Neural progenitor cell (in vitro differentiated cells): ENCODE results near the gene SCAMP4. TPM values are rescaled to one million over a fixed set of nuclear protein-coding genes. Genes with fewer than 3 reads are reported as not detected.

Source experiments
- DNase-seq: peaks from one replicate; pipeline ENCODE4 v3.0.0-alpha.2; 2016; ENCODE audit warnings: low spot score
- H2AFZ ChIP-seq: fragments of 200-600 bp; sonication (generic); replicated peaks from 2 replicates; pipeline ENCODE4 v1.6.1; 2016; ENCODE audit warnings: antibody characterized with exemption
- H3F3A ChIP-seq: fragments of 200-600 bp; sonication (generic); 2 replicates; pipeline ENCODE4 v1.6.1; 2016; ENCODE audit warnings: antibody characterized with exemption, low read depth
- H3K27ac ChIP-seq: fragments of 200-600 bp; sonication (generic); 2 replicates; pipeline ENCODE4 v1.5.1; 2016; ENCODE audit warnings: mild to moderate bottlenecking
- H3K27me3 ChIP-seq: fragments of 200-600 bp; sonication (generic); 2 replicates; pipeline ENCODE4 v1.6.1; 2016; ENCODE audit warnings: mild to moderate bottlenecking, moderate library complexity
- H3K36me3 ChIP-seq: fragments of 200-600 bp; sonication (generic); 2 replicates; pipeline ENCODE4 v1.5.1; 2016
- H3K4me1 ChIP-seq: fragments of 200-600 bp; sonication (generic); 2 replicates; pipeline ENCODE4 v1.6.1; 2016; ENCODE audit warnings: mixed run types
- H3K4me2 ChIP-seq: fragments of 200-600 bp; sonication (generic); 2 replicates; pipeline ENCODE4 v1.6.1; 2016
- H3K4me3 ChIP-seq: fragments of 200-600 bp; sonication (generic); 2 replicates; pipeline ENCODE4 v1.5.1; 2016
- H3K79me2 ChIP-seq: fragments of 200-600 bp; sonication (generic); 2 replicates; pipeline ENCODE4 v1.6.1; 2016; ENCODE audit warnings: low read depth
- H3K9ac ChIP-seq: fragments of 200-600 bp; sonication (generic); 2 replicates; pipeline ENCODE4 v1.6.1; 2016
- H3K9me3 ChIP-seq: fragments of 200-600 bp; sonication (generic); 2 replicates; pipeline ENCODE4 v1.5.1; 2016; ENCODE audit warnings: low read depth
- H4K20me1 ChIP-seq: fragments of 200-600 bp; sonication (generic); 2 replicates; pipeline ENCODE4 v1.6.1; 2016; ENCODE audit warnings: low read depth
- H3K27ac Mint-ChIP-seq: 3 replicates; pipeline ENCODE4 v1.8.0; 2021; ENCODE audit warnings: mixed read lengths
- H3K27me3 Mint-ChIP-seq: 2 replicates; pipeline ENCODE4 v1.8.0; 2022; ENCODE audit warnings: low read depth, mild to moderate bottlenecking, inconsistent platforms, moderate library complexity, mixed read lengths; ENCODE audit not compliant: insufficient read depth
- H3K36me3 Mint-ChIP-seq: 3 replicates; pipeline ENCODE4 v1.8.0; 2021; ENCODE audit warnings: mixed read lengths
- H3K4me1 Mint-ChIP-seq: 3 replicates; pipeline ENCODE4 v1.8.0; 2021; ENCODE audit warnings: mixed read lengths
- H3K4me3 Mint-ChIP-seq: 3 replicates; pipeline ENCODE4 v1.8.0; 2021; ENCODE audit warnings: mild to moderate bottlenecking, moderate library complexity, mixed read lengths
- H3K9me3 Mint-ChIP-seq: 3 replicates; pipeline ENCODE4 v1.8.0; 2020; ENCODE audit warnings: mixed read lengths
- EZH2 ChIP-seq: fragments of 200-600 bp; sonication (generic); IDR thresholded peaks from 2 replicates; pipeline ENCODE4 v1.6.1; 2017; ENCODE audit warnings: antibody characterized with exemption, mild to moderate bottlenecking, moderate library complexity
- EZH2phosphoT487 ChIP-seq: fragments of 200-600 bp; sonication (generic); IDR thresholded peaks from 2 replicates; pipeline ENCODE4 v1.6.1; 2017; ENCODE audit warnings: antibody characterized with exemption
- total RNA-seq: library from RNA; depleted of rRNA; stranded (reverse); fragments of >200 nt; gene quantifications from 2 replicates; pipeline ENCODE4 v1.2.3, GENCODE V29; 2015; ENCODE audit warnings: low replicate concordance
- TF ChIP-seq, protein P1 (sequence below): fragments of 200-600 bp; sonication (generic); IDR thresholded peaks from 2 replicates; pipeline ENCODE4 v1.5.1; 2017; ENCODE audit warnings: antibody characterized with exemption, mild to moderate bottlenecking

Gene SCAMP4
- total RNA-seq, 1 donor from 2014 or later: 11.5 TPM

DNA sequence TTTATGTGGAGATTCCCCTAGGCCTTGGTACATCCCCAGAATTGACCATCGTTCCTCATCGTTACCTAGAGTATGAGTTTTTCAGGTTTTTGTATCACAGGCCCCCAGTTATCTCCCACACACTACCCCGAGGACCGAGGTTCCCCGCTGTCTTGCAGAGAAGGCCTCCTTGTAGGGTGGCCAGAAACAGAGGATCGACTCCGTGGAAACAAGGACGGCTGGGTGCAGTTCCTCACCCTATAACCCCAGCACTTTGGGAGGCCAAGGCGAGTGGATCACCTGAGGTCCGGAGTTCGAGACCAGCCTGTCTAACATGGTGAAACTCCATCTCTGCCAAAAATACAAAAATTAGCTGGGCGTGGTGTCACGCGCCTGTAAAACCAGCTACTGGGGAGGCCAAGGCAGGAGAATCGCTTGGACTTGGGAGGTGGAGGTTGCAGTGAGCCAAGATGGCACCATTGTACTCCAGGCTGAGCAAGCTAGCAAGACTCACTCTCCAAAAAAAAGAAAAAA is 720 bp downstream of the SCAMP4 start:
- Histone ChIP-seq H3K4me3 (peak overlapping the region; percentile 65), H3K36me3 (no peaks in the 10 kb centered on the region), H3K9ac (peak overlapping the region; percentile 25), H3K9me3 (no peaks in the 10 kb centered on the region), H3F3A (peaks cover 23% of the 10 kb centered on the region), H4K20me1 (peaks cover 49% of the 10 kb centered on the region), H3K79me2 (peaks cover 54% of the 10 kb centered on the region), H2AFZ (no peak overlapping the region), H3K27ac (no peak overlapping the region), H3K27me3 (no peaks in the 10 kb centered on the region), H3K4me1 (peaks cover 13% of the 10 kb centered on the region), H3K4me2 (peak overlapping the region; percentile 76)
- Mint-ChIP-seq H3K27me3 (peaks cover 6% of the 10 kb centered on the region), H3K27ac (peak overlapping the region; percentile 82), H3K4me3 (peak overlapping the region; percentile 92), H3K4me1 (peaks cover 27% of the 10 kb centered on the region), H3K9me3 (no peaks in the 10 kb centered on the region), H3K36me3 (peaks cover 4% of the 10 kb centered on the region)
- no peak for DNase-seq
- TF ChIP-seq EZH2phosphoT487 (no peak), EZH2 (no peak)
- TF ChIP-seq, protein P1, sequence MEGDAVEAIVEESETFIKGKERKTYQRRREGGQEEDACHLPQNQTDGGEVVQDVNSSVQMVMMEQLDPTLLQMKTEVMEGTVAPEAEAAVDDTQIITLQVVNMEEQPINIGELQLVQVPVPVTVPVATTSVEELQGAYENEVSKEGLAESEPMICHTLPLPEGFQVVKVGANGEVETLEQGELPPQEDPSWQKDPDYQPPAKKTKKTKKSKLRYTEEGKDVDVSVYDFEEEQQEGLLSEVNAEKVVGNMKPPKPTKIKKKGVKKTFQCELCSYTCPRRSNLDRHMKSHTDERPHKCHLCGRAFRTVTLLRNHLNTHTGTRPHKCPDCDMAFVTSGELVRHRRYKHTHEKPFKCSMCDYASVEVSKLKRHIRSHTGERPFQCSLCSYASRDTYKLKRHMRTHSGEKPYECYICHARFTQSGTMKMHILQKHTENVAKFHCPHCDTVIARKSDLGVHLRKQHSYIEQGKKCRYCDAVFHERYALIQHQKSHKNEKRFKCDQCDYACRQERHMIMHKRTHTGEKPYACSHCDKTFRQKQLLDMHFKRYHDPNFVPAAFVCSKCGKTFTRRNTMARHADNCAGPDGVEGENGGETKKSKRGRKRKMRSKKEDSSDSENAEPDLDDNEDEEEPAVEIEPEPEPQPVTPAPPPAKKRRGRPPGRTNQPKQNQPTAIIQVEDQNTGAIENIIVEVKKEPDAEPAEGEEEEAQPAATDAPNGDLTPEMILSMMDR: no peak

DNA sequence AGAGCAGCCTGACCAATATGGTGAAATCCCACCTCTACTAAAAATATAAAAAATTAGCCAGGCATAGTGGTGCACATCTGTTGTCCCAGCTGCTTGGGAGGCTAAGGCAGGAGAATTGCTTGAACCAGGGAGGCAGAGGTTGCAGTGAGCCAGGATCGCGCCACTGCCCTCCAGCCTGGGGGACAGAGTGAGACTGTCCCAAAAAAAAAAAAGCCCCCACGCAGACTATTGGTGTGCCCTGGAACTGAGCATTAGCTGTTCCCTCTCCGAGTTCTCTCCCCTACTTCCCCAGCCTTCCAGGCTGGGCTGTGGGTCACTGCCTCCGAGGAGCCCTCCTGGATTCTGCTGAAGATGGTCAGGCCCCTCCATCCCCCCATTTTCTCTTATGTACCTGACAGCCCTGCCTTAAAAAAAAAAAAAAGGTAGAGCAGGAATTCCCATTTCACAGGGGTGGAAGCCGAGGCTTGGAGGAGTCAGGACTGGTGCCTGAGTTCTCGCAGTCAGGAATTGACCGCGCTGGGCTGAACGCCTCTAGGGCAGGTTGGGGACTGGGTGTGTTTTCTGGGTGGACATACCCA is 1.9 kb downstream of the SCAMP4 start:
- H3K27ac Mint-ChIP-seq: peak overlapping the region; percentile 63
- TF ChIP-seq EZH2 (no peak), EZH2phosphoT487 (no peak)
- TF ChIP-seq, protein P1: no peak
- H3K9me3 Mint-ChIP-seq: no peaks in the 10 kb centered on the region
- peaks cover 27% of the 10 kb centered on the region for H3K4me1 Mint-ChIP-seq
- H3K36me3 ChIP-seq: no peaks in the 10 kb centered on the region
- H3K9ac ChIP-seq: no peak overlapping the region
- DNase-seq: no peak
- H3K4me2 ChIP-seq: no peak overlapping the region
- peaks cover 13% of the 10 kb centered on the region for H3K4me1 ChIP-seq
- H3K79me2 ChIP-seq: peaks cover 65% of the 10 kb centered on the region
- no peak overlapping the region for H2AFZ ChIP-seq
- H3F3A ChIP-seq: peaks cover 23% of the 10 kb centered on the region
- H3K27ac ChIP-seq: no peak overlapping the region
- H3K4me3 ChIP-seq: no peak overlapping the region
- no peaks in the 10 kb centered on the region for H3K9me3 ChIP-seq
- peaks cover 4% of the 10 kb centered on the region for H3K36me3 Mint-ChIP-seq
- H3K27me3 ChIP-seq: no peaks in the 10 kb centered on the region
- peaks cover 61% of the 10 kb centered on the region for H4K20me1 ChIP-seq
- peaks cover 6% of the 10 kb centered on the region for H3K27me3 Mint-ChIP-seq
- H3K4me3 Mint-ChIP-seq: peak overlapping the region; percentile 63

DNA sequence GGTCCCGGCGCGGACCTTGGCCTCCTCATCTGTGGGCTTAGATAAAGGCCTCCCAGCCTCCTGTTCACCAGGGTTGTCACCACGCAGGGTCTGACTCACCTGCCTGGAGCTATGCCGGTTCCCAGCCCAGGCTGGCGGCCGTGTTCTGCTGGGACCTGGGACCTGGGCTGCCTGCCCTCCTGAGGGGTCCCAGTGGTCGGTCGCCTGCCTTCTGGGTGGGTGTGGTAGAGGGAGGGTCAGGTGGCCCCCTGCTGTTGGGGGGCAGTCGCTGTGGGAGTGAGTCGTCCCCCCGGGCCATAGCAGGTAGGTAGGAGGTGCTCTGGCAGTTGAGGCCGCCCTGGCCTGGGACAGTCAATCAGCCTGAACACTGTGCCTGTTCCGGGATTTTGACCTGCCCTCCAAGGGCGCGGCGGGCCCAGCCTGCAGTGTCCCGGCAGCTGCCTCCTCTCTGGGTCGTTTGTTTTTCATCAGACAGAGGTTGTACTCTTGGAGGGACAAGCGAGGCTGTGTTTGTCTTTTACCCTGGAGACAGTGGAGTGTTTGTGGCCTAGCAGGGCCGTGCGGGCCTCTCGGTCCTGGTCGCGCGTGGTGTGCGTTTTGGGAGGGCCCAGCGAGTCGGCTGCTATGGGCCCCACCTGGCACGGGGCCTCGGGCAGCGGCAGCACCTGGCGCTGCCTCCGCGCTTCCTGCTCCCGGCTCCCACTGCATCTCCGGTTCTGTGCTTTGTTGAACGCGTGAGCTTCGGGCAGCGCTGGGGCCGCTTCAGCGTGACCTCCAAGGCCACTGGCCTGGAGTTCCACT is 2.6 kb downstream of the SCAMP4 start:
- Histone ChIP-seq H3K36me3 (no peaks in the 10 kb centered on the region), H3F3A (peaks cover 23% of the 10 kb centered on the region), H3K27ac (no peak overlapping the region), H3K4me3 (no peak overlapping the region), H3K4me2 (no peak overlapping the region), H3K9me3 (no peaks in the 10 kb centered on the region), H3K9ac (no peak overlapping the region), H3K79me2 (peaks cover 72% of the 10 kb centered on the region), H4K20me1 (peaks cover 62% of the 10 kb centered on the region), H2AFZ (no peak overlapping the region), H3K4me1 (peaks cover 13% of the 10 kb centered on the region), H3K27me3 (no peaks in the 10 kb centered on the region)
- H3K4me1 Mint-ChIP-seq: peaks cover 27% of the 10 kb centered on the region
- TF ChIP-seq, protein P1: no peak
- TF ChIP-seq EZH2phosphoT487: no peak
- no peak for TF ChIP-seq EZH2
- no peak for DNase-seq
- H3K27me3 Mint-ChIP-seq: peaks cover 6% of the 10 kb centered on the region
- H3K27ac Mint-ChIP-seq: no peak overlapping the region
- H3K36me3 Mint-ChIP-seq: peaks cover 4% of the 10 kb centered on the region
- H3K9me3 Mint-ChIP-seq: no peaks in the 10 kb centered on the region
- H3K4me3 Mint-ChIP-seq: no peak overlapping the region
